ENCODE data around the gene MDN1.

GRCh38 chr6:89842228-89842627 lies 22.6 kb upstream of the MDN1 start:
- no peak for TF ChIP-seq CTCF (IDR thresholded peaks at IDR 0.05)
- no peak for TF ChIP-seq EZH2 (IDR thresholded peaks at IDR 0.05; ENCODE audit: borderline replicate concordance, insufficient read depth, low read depth, low read length, poor library complexity, severe bottlenecking)
